GM21619 (cell line): Measurements from ENCODE around the gene RIN2.
"Not testable (repeated sequence)": the region's sequence is repeated elsewhere in the genome, so short reads cannot be mapped to it uniquely, and the experiment has no call there.

Source experiments
- ATAC-seq: cut with Tn5 transposase; IDR thresholded peaks from one replicate; pipeline ENCODE4 v1.9.1; 2021; ENCODE audit not compliant: unreplicated experiment

RIN2 gene

DNA sequence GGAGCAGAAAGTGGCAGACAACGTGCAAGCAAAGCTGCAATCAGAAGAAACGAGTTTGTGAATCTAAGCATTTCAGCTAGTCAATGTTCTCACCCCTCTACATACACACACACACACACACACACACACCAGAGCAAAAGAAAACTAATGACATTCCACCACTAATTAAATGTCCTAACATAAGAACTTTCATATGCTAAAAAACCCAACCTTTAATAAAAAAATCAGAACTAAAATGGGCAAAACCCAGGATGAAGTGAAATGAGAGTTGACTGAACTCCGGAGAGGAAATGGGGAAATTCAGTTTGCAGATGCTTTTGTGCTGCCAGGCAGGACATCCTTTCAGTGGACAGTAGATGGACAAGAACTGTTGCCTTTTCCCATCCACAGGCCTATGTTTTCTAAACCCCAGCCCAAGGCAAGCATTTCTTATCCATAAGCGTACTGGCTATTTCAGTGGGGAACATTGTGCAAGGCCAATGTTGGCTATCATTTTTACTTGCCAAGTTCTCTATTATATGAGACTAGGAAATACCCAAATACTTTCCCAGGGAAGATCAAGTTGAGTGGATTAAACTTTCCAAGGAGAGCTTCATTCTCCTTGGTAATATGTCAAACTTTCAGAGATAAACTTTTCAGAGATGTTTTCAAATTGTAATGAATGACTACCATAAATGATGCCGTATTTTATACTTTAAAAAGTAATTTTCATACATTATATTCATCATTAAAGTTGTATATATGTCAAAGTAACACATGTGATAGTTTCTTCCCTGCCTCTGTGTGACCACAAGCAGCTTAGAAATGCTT lies 27.3 kb downstream of the RIN2 start:
- ATAC-seq: no peak

DNA sequence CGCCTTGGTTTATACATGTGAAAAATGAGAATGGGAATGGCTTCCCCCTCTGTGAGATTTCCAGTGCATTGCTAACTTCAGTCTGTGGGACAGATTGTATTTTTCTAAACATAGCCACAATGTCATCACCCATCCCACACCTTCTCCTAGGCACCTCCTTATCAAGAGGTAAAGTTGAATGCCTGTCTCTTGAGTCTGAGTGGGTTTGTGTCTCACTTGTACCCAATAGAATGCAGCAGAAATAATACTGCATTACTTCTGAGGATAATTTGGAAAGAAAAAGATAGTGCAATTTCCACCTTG lies 27.9 kb downstream of the RIN2 start:
- no peak for ATAC-seq

GRCh38 chr20:19786311-19786710 lies 28.3 kb downstream of the RIN2 start:
- ATAC-seq: no peak

DNA sequence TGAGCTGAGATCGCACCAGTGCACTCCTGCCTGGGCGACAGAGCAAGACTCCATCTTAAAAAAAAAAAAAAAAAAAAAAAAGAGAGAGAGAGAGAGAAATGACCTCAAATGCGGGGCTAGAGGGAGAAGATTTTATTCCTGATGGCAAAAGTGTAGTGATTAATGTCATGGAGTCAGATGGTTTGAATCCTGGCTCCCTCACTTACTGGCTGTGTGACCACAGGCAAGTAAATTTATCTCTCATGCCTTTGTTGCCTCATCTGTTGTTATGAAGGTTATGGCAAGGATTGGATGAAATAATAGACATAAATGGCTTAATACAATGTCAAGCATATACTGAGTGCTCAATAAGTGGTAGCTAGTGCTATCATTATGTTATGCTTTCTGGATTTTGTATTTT lies 29.3 kb downstream of the RIN2 start:
- no peak for ATAC-seq

DNA sequence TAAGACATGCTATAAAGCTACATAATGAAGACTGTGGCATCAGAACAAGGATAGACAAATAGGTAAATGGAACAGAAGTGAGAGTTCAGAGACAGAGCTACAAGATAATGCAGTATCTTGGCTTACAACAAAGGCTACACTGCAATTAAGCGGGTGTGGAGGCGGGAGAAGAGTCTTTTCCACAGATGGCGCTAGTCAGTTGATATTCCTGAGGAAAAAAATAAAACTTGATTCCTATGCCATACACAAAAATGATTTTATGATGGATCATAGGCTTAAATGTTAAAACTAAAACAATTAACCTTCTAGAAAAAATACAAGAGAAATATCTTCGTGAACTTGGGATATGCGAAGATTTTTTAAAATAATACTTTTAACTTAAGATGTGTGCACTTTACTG lies 31.0 kb downstream of the RIN2 start:
- ATAC-seq: no peak

DNA sequence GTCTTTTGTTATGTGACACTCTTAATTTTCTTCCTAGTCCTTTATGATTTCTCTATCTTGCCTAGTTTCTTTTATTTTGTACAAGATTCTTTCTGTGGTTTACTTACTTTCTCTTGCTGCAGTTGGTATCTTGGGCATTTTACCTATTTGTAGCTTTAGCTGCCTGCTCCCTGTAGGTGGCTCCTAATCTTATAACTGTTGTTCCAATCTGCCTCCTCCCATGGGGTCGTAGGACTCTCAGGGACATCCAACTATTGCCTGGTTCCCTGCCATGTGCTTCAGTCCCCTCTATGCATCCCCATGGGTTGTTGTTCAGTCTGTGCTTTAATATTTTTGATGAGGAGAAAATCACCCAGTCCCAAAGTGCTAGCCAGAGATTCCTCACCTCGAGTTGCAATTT lies 31.4 kb downstream of the RIN2 start:
- no peak for ATAC-seq

GRCh38 chr20:19791887-19792286 lies 33.8 kb downstream of the RIN2 start:
- ATAC-seq: no peak

DNA sequence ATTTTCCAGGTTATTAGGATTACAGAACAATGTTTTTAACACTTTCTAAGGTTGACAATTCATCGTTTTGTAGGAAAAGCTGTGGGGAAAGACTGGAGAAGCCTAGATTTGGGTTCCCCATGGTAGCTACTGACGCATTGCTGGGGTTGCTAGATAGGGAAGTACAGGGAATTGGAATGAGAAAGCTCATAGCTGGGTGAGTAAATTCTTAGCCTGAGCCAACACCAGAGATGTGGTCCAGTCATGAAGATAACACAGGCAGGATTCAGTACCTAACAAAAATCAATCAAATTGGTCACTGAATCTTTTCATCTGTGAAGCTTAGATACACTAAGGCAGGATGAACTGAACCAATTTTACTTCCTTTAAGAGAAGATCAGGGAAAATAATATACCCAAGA lies 35.7 kb downstream of the RIN2 start:
- no peak for ATAC-seq

- no peak for ATAC-seq
Observed at GRCh38 chr20:19794941-19795340, 36.9 kb downstream of the RIN2 start.

GRCh38 chr20:19799325-19799724 lies 41.3 kb downstream of the RIN2 start:
- ATAC-seq: no peak

DNA sequence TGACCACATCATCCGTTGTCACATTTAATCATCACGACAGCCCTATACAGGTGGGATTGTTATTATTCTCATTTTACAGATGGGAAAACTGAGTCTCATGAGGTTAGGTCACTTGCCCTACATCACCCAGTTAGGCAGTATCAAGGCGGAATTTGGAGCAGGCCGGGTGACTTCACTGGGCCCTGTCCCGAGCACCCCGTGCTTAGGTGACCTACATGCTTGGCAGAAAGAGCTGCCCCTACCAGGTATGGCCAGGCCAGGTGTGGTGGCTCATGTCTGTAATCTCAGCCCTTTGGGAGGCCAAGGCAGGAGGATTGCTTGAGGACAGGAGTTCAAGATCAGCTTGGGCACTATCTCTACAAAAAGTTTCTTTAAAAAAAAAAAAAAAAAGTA lies 44.0 kb downstream of the RIN2 start:
- no peak for ATAC-seq

DNA sequence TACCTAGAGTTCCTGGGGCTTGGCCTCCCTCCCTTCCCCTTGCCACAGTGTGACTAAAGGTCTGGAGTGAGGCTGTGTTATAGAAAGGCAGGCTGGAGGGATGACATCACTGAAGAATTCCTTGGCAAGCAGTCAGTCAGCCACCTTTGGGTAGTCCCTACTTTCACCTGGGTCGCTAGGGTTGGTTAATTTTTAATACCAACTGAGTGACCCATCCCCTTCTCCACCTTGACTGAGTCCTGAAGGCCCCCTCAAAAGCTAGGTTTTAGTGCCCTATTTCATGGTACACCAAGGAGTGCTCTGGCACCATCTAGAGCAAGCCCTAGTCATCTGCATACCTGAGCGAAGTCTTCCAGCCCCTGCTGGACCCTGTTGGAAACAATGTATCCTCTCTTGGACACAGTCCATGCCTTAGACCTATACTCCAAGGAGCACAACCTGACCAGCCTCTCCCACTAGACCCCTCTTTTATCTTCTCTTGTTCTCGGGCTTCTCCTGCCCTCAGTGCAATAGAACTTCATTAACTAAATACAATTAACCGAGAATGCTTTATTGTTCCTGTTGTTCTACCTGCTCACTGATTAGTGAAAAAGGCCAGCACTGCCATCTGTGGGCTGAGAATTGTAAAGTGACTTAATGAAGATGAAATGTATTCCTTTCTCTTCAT lies 44.6 kb downstream of the RIN2 start:
- ATAC-seq: no peak

- ATAC-seq: not testable (repeated sequence)
Observed at GRCh38 chr20:19806276-19806675, 48.2 kb downstream of the RIN2 start.

DNA sequence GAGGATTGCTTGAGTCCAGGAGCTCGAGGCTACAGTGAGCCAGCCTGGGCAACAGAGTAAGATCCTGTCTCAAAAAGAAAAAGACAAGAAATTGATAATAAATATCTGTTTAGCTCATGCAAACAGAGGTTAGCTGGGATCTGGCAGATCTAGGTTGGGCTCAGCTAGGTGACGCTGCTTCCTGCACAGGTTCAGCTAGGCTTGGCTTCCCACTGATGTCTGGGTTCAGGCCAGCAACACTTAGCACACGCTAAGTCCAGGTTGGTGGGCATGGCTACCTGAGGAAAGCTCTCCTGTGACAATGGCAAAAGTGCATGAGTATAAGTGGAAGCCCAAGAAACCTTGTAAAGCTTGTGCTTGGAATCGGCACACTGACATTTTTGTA lies 48.7 kb downstream of the RIN2 start:
- ATAC-seq: no peak

DNA sequence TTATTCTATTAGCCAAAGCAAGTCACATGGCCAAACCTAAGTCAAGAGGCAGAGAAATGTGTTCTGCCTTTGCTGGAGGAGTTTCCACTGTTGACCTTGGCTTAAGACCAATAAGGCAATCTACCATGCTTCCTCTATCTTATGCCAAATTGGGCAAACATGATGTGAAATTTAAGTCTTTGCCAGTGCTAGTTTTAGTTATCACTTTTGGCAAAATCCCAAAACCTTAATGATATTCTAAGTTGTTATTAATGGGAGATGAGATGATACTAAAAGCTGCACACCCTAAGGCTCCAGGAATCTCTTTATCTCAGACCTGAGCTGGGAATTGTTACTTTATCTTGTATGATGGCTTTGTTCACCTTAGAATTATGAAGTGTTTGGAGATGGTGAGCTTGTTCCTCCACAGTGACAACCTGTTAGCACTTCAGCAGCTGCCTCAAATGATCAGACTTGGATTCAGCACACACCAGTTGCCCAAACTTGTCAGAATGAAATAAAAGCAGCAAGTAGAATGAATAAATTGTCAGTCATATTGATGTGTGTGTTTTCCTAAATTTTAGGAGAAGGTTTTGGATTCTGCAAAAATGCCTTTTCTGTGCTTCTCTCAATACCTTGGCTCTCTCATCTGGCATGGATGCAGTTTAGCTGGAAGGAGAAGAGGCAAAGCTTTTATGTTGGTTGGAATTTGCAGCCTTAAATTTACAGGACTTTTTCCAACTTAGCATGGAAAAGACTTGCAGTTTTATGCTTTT lies 49.3 kb downstream of the RIN2 start:
- ATAC-seq: no peak
